Kidney capillary endothelial cell (primary cell): ENCODE measurements around the gene ADI1.
"Not testable (repeated sequence)": the region's sequence is repeated elsewhere in the genome, so short reads cannot be mapped to it uniquely, and the experiment has no call there.

Experiments
- DNase-seq: peaks from one replicate; pipeline ENCODE4 v3.0.0-alpha.2; 2018; ENCODE audit warnings: low spot score

ADI1 gene

DNA sequence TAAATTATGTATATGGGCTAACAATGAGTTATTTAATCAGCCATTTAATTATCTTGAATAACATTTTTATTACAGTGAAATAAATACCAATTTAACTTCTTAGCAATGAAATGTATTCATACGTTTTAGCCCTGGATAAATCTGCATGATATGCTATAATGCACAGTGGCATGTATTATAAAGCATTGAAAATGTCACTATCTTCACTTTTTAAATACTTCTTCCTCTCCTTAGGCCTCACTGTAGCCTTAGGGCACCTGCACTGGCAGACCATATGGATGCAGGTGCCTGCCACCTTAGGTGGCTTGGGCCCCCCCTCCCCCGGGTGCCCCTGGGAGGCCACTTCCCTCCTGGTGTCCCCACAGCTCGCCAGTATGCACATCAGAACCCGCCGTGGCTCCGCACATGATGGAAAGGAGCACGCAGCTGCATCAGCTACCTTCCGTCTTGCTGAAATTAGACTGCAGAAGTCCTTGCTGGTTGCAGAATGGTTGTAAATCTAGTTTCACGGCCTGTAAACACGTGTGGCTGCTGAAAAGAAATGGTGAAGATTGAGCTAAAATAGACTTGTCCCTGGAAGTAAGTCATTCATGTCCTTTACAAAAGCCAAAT, 56.7 kb downstream of the ADI1 start:
- DNase-seq = no peak

GRCh38 chr2:3461801-3462492, 57.4 kb downstream of the ADI1 start:
- DNase-seq = peak; percentile 58

DNA sequence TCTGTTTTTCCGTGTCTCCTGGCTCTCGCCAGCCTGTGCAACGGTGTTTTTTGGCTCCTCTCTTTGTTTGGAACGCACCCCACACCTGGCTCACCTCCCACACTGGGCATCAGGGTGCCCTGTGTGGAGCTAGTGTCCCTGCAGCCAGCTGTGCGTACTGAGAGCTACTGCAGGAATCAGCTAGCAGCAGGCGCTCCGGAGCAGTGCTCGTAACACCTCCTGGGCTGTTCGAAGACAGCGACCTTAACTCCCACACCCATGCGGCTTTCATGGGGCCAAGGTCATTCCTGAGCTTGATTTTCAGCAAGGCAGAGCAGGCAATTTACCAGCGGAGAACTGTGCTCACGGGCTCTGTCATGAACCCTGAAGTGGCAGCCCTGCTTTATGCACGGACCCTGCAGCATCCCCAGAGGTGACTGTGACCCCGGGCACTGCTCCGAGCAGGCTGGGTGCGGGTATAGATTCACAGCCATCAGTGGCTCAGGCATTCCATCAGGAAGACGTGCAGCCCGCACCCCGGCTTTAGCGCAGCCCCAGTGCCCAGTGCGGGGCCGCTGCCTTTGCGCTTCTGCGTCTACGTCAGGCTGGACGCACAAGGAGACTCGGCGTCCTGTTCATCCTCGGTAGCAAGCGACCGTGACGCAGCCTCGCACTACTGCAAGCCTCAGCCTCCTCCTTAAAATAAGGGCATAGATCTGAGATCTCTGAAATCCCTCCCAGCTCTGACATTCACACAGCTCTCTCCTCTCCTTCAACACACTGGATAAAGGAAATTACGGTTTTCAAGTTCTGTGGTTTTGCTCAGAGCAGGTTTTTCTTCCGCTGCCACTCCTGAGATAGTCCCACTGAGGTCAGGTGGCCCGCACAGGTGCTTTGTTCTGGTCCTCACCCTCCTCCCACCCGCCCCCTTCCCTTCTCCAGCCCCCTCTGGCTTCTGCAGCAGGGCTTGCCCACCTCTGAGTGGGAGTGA, 58.2 kb downstream of the ADI1 start:
- DNase-seq = no peak

- no peak for DNase-seq
These were observed 59.2 kb downstream of the ADI1 start for GRCh38 chr2:3460156-3460555.

- no peak for DNase-seq
These were observed 59.9 kb downstream of the ADI1 start for GRCh38 chr2:3459185-3460015.

GRCh38 chr2:3458396-3459184, 60.7 kb downstream of the ADI1 start:
- no peak for DNase-seq

DNA sequence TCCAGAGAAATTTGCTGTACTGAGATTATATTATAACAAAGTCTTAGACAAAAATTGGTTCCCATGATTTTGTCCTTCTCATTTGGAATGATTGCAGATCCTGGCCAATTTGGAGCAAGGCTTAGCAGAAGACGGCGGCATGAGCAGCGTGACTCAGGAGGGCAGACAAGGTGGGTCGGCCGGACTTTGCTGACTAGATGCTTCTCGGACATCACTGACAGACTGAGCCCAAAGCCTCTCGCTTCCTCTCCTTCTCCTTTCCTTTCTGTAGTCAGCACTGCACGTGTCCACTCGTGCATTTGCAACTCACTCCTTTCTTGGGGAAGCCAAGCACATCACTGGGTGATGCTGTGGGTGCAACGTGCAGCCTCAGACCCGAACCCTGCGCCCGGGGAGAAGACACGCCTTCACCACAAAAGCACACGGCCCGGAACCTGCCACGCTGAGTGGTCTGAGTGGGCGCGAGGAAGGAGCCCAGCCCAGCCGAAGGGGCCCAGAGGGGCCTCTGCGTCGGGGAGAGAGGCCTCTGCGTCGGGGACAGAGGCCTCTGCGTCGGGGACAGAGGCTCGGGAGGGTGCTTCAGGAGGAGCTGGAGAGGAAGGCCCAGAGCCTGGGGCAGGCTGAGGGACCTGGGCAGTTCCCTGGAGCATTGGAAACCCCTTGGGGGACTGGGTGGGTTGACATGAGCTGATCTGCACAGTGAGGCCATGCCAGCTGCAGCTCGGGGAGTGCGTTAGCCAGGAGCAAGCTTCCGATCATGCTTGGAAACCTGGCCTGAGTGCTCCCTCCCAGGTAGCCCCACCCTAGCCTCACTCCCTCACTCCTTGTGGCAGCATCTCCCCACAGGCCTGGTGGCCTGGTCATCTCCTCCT, 61.6 kb downstream of the ADI1 start:
- DNase-seq = no peak

- no peak for DNase-seq
These were observed 63.2 kb downstream of the ADI1 start for GRCh38 chr2:3456125-3456524.

GRCh38 chr2:3454802-3455201, 64.5 kb downstream of the ADI1 start:
- no peak for DNase-seq

GRCh38 chr2:3454005-3454404, 65.3 kb downstream of the ADI1 start:
- not testable (repeated sequence) for DNase-seq

- DNase-seq = no peak
These were observed 65.9 kb downstream of the ADI1 start for GRCh38 chr2:3453190-3453999.

- DNase-seq = no peak
These were observed 67.2 kb downstream of the ADI1 start for GRCh38 chr2:3451926-3452671.

DNA sequence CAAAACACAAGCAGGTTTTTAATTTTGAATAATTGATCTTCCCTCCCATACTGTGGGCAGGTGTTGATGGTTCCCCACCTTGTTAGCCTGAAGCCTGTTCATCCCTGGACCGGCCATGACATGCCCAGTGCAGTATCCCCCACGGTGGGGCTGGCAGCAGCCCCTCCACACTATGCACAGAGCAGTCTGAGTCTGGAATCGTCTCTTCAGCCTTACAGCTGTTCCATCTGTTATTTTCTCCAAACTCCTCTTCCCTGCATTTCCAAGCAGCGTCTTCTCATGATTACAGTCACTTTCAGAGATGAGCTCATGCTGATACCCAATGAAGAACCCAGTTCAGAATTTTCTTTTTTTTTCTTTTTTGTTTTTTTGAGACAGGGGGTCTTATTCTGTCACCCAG, 68.2 kb downstream of the ADI1 start:
- no peak for DNase-seq

- no peak for DNase-seq
These were observed 68.8 kb downstream of the ADI1 start for GRCh38 chr2:3450385-3451010.

- DNase-seq = no peak
These were observed 69.4 kb downstream of the ADI1 start for GRCh38 chr2:3449936-3450335.

- no peak for DNase-seq
These were observed 70.2 kb downstream of the ADI1 start for GRCh38 chr2:3449086-3449485.

DNA sequence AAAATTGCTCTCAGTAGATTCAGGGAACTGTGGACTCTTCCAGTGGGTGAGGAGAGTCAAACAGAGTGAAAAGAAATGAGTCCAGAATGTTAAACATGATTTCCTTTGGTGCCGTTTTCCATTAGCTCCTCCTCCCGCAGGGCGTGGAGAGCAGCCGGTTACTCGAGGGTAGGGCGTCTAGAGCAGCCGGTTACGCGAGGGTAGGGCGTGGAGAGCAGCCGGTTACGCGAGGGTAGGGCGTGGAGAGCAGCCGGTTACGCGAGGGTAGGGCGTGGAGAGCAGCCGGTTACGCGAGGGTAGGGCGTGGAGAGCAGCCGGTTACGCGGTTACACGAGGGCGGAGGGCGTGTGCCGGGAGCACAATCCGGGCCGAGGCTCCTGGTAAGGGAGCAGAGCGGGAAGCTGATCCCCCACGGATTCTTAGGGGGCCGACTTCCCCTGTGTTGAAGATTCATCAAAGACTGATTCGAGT, 70.9 kb downstream of the ADI1 start:
- DNase-seq = not testable (repeated sequence)

DNA sequence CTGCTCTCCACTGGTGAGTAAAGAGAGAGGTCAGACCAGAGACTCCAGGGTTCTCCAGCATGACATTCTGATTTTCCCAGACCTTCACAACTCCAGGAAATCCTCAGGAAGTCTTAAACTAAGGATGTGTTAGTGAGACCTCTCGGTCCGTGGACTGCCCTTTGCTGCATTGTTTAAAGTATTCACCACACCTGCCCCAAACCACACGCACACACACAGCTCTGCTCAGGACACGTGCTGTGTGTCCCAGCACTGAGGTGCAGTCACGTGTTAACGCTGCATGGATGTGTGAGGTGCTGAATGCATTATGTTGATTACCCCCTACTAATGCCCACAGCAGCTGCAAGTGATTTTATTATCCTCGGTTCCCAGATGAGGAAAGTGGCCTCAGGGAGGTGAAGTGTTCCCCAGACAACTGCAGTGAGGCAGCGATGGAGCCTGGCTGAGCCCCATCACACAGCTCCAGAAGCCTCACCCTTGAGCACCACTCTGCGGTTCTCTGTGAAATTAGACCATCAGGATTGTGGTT, 71.5 kb downstream of the ADI1 start:
- DNase-seq = peak; percentile 65
